H1 (cell line): ENCODE measurements around the gene USP20. TPM values are rescaled to one million over a fixed set of nuclear protein-coding genes. Genes with fewer than 3 reads are reported as not detected.

Experiments used
- CTCF ChIA-PET: fragments of 300-600 bp; sonication (Branson Sonifier 250); formaldehyde crosslinking; loops from one replicate; lab custom pipeline; 2021; ENCODE audit not compliant: partially characterized antibody; lab: Charles Lee
- POLR2A ChIA-PET: fragments of 300-600 bp; sonication (Branson Sonifier 250); formaldehyde crosslinking; loops from one replicate; lab custom pipeline; 2021; ENCODE audit warnings: inconsistent platforms; ENCODE audit not compliant: partially characterized antibody; lab: Charles Lee
- DNase-seq, 2 experiments: peaks; one replicate each; pipeline versions ENCODE4 v3.0.0 to v3.0.0-alpha.2; 2010 to 2022; ENCODE audit warnings: low spot score in 2 of 2, low read depth in 1 of 2, mixed read lengths in 1 of 2
- FAIRE-seq: peaks from 2 replicates; lab custom pipeline; 2011; peaks lifted over from hg19 to GRCh38; lab: Jason Lieb, UNC
- H2AFZ ChIP-seq: 2 replicates; pipeline ENCODE4 v1.8.1; 2012; ENCODE audit warnings: low read length, inconsistent platforms
- H2AK5ac ChIP-seq: 2 replicates; pipeline ENCODE4 v1.6.1; 2013; ENCODE audit warnings: low read depth, low read length
- H2BK120ac ChIP-seq: replicated peaks from 2 replicates; pipeline ENCODE3; 2013; ENCODE audit warnings: low read depth, low read length, inconsistent platforms
- H2BK12ac ChIP-seq: 2 replicates; pipeline ENCODE4 v1.6.1; 2013; ENCODE audit warnings: low read depth, low read length
- H2BK15ac ChIP-seq: 2 replicates; pipeline ENCODE4 v1.6.1; 2013; ENCODE audit warnings: low read length
- H2BK20ac ChIP-seq: 2 replicates; pipeline ENCODE4 v1.6.1; 2013; ENCODE audit warnings: low read length
- H2BK5ac ChIP-seq: 2 replicates; pipeline ENCODE4 v1.6.1; 2013; ENCODE audit warnings: low read depth, low read length
- H3K14ac ChIP-seq: 2 replicates; pipeline ENCODE4 v1.6.1; 2013; ENCODE audit warnings: inconsistent platforms; ENCODE audit not compliant: insufficient read length
- H3K18ac ChIP-seq: 2 replicates; pipeline ENCODE4 v1.6.1; 2013; ENCODE audit warnings: low read length; ENCODE audit errors: extremely low read depth
- H3K23ac ChIP-seq: 2 replicates; pipeline ENCODE4 v1.6.1; 2013; ENCODE audit warnings: inconsistent platforms; ENCODE audit not compliant: insufficient read length
- H3K23me2 ChIP-seq: 2 replicates; pipeline ENCODE4 v1.6.1; 2013; ENCODE audit warnings: low read depth, low read length
- H3K27ac ChIP-seq: 2 replicates; pipeline ENCODE4 v1.6.1; 2011; ENCODE audit warnings: low read depth, low read length, inconsistent platforms
- H3K27me3 ChIP-seq, 4 experiments: replicated peaks in 1 of 4; 1 replicate in 1 of 4; 2 replicates in 3 of 4; pipeline versions ENCODE4 v1.6.1 to v1.8.1; 2011 to 2013; ENCODE audit warnings: low read length in 3 of 4, mild to moderate bottlenecking in 3 of 4, inconsistent platforms in 2 of 4, mixed read lengths in 2 of 4, moderate library complexity in 1 of 4; ENCODE audit not compliant: control insufficient read depth in 3 of 4, insufficient read depth in 3 of 4; ENCODE audit errors: extremely low read depth in 1 of 4
- H3K36me3 ChIP-seq, 4 experiments: 2 replicates each; pipeline versions ENCODE4 v1.6.1 to v1.8.1; 2011 to 2013; ENCODE audit warnings: mild to moderate bottlenecking in 4 of 4, low read length in 3 of 4, moderate library complexity in 2 of 4, control low read depth in 1 of 4, inconsistent platforms in 1 of 4; ENCODE audit not compliant: insufficient read depth in 4 of 4, control insufficient read depth in 2 of 4
- H3K4ac ChIP-seq: replicated peaks from 2 replicates; pipeline ENCODE3; 2013; ENCODE audit warnings: low read length, low read depth, mixed read lengths, inconsistent platforms; ENCODE audit not compliant: insufficient read length
- H3K4me1 ChIP-seq, 4 experiments: replicated peaks in 1 of 4; 1 replicate in 1 of 4; 2 replicates in 3 of 4; pipeline versions ENCODE4 v1.6.1 to v1.8.1; 2011 to 2013; ENCODE audit warnings: low read length in 3 of 4, inconsistent platforms in 2 of 4, mixed read lengths in 1 of 4; ENCODE audit not compliant: insufficient read depth in 4 of 4, control insufficient read depth in 3 of 4
- H3K4me2 ChIP-seq, 2 experiments: 2 replicates each; pipeline versions ENCODE4 v1.6.1 to v1.8.1; 2011 to 2013; ENCODE audit warnings: low read depth in 2 of 2, low read length in 2 of 2, control low read depth in 1 of 2, inconsistent platforms in 1 of 2, mild to moderate bottlenecking in 1 of 2; ENCODE audit not compliant: insufficient read depth in 1 of 2
- H3K4me3 ChIP-seq, 4 experiments: fragments of 200-600, 300-600 bp in 1 of 4; sonication (generic), shearing (Covaris generic), sonication (Bioruptor Twin) in 1 of 4; 2 replicates each; pipeline versions ENCODE4 v1.5.1 to v1.8.1; 2011 to 2016; ENCODE audit warnings: low read length in 4 of 4, low read depth in 3 of 4, control low read depth in 2 of 4, inconsistent platforms in 2 of 4, mild to moderate bottlenecking in 2 of 4, mixed read lengths in 1 of 4, moderate library complexity in 1 of 4; ENCODE audit not compliant: insufficient read depth in 2 of 4; ENCODE audit errors: extremely low read depth in 1 of 4
- H3K56ac ChIP-seq: replicated peaks from 2 replicates; pipeline ENCODE3; 2013; ENCODE audit warnings: low read depth, mild to moderate bottlenecking, mixed read lengths, low read length, inconsistent platforms; ENCODE audit not compliant: insufficient read length
- H3K79me1 ChIP-seq: 2 replicates; pipeline ENCODE4 v1.6.1; 2013; ENCODE audit warnings: low read depth, low read length, control low read depth
- H3K79me2 ChIP-seq, 2 experiments: 2 replicates each; pipeline versions ENCODE4 v1.6.1 to v1.8.1; 2012 to 2013; ENCODE audit warnings: low read length in 2 of 2, mild to moderate bottlenecking in 2 of 2, inconsistent platforms in 1 of 2; ENCODE audit not compliant: insufficient read depth in 2 of 2, control insufficient read depth in 1 of 2
- H3K9ac ChIP-seq, 4 experiments: replicated peaks in 1 of 4; 1 replicate in 1 of 4; 2 replicates in 3 of 4; pipeline versions ENCODE4 v1.6.1 to v1.8.1; 2011 to 2013; ENCODE audit warnings: low read depth in 3 of 4, low read length in 3 of 4, control low read depth in 2 of 4, mild to moderate bottlenecking in 2 of 4, moderate library complexity in 2 of 4, inconsistent platforms in 1 of 4; ENCODE audit errors: extremely low read depth in 1 of 4
- H3K9me3 ChIP-seq, 2 experiments: 2 replicates each; pipeline versions ENCODE4 v1.6.1 to v1.8.1; 2012 to 2013; ENCODE audit warnings: mild to moderate bottlenecking in 2 of 2, moderate library complexity in 2 of 2, control low read depth in 1 of 2, inconsistent platforms in 1 of 2, low read depth in 1 of 2, low read length in 1 of 2, mixed read lengths in 1 of 2; ENCODE audit not compliant: insufficient read depth in 2 of 2
- H4K20me1 ChIP-seq, 2 experiments: replicated peaks in 1 of 2; 2 replicates each; pipeline versions ENCODE3 to v1.8.1; 2011 to 2013; ENCODE audit warnings: inconsistent platforms in 2 of 2, low read length in 2 of 2, mild to moderate bottlenecking in 1 of 2; ENCODE audit not compliant: insufficient read depth in 2 of 2, control insufficient read depth in 1 of 2
- H4K5ac ChIP-seq: 2 replicates; pipeline ENCODE4 v1.6.1; 2013; ENCODE audit warnings: low read length, low read depth, mixed read lengths, inconsistent platforms; ENCODE audit not compliant: insufficient read length
- H4K8ac ChIP-seq: 2 replicates; pipeline ENCODE4 v1.8.0; 2013; ENCODE audit warnings: mild to moderate bottlenecking, moderate library complexity, low read length, inconsistent platforms; ENCODE audit not compliant: insufficient read depth; ENCODE audit errors: extremely low read depth
- H4K91ac ChIP-seq: replicated peaks from 2 replicates; pipeline ENCODE3; 2013; ENCODE audit warnings: low read length, mixed read lengths, inconsistent platforms; ENCODE audit not compliant: insufficient read length
- CEBPB ChIP-seq: IDR thresholded peaks from 2 replicates; pipeline ENCODE4 v1.6.1; 2012; ENCODE audit warnings: low read depth, low read length
- EP300 ChIP-seq, 2 experiments: IDR thresholded peaks; 1 replicate in 1 of 2; 2 replicates in 1 of 2; pipeline ENCODE4 v1.6.1; 2011 to 2012; ENCODE audit warnings: low read depth in 2 of 2, low read length in 2 of 2, mild to moderate bottlenecking in 2 of 2, borderline replicate concordance in 1 of 2, inconsistent platforms in 1 of 2, moderate library complexity in 1 of 2
- GTF2F1 ChIP-seq: IDR thresholded peaks from 2 replicates; pipeline ENCODE4 v1.6.1; 2012; ENCODE audit warnings: low read depth, low read length, improper control_type of control experiment, borderline replicate concordance
- HDAC2 ChIP-seq, 2 experiments: fragments of 300-600 bp in 1 of 2; sonication (generic) in 1 of 2; IDR thresholded peaks; 2 replicates each; pipeline ENCODE4 v1.6.1; 2011 to 2012; ENCODE audit warnings: low read depth in 2 of 2, low read length in 2 of 2, mild to moderate bottlenecking in 2 of 2, moderate library complexity in 2 of 2, borderline replicate concordance in 1 of 2, inconsistent platforms in 1 of 2
- HDAC6 ChIP-seq: IDR thresholded peaks from one replicate; pipeline ENCODE4 v1.7.1; 2012; ENCODE audit warnings: low read depth, mild to moderate bottlenecking, inconsistent platforms, low read length, moderate library complexity
- MAX ChIP-seq: IDR thresholded peaks from 2 replicates; pipeline ENCODE4 v1.6.1; 2012; ENCODE audit warnings: inconsistent platforms
- NRF1 ChIP-seq: IDR thresholded peaks from 2 replicates; pipeline ENCODE4 v1.6.1; 2011; ENCODE audit warnings: mild to moderate bottlenecking, low read depth, low read length, improper control_type of control experiment
- POU5F1 ChIP-seq: IDR thresholded peaks from 2 replicates; pipeline ENCODE4 v1.6.1; 2011; ENCODE audit warnings: low read depth, mild to moderate bottlenecking, low read length, moderate library complexity
- RBBP5 ChIP-seq: IDR thresholded peaks from 2 replicates; pipeline ENCODE4 v1.7.1; 2012; ENCODE audit warnings: low read depth, mild to moderate bottlenecking, inconsistent platforms, low read length, moderate library complexity, borderline replicate concordance
- RNF2 ChIP-seq: fragments of 200-900, 300-1000 bp; sonication (generic); IDR thresholded peaks from 2 replicates; pipeline ENCODE4 v1.7.1; 2016; ENCODE audit warnings: borderline replicate concordance, low read depth, mild to moderate bottlenecking, antibody characterized with exemption, low read length; ENCODE audit not compliant: poor library complexity, severe bottlenecking; ENCODE audit errors: missing control alignments
- SAP30 ChIP-seq: fragments of 300-600 bp; sonication (generic); IDR thresholded peaks from 2 replicates; pipeline ENCODE4 v1.7.1; 2012; ENCODE audit warnings: low read length, moderate library complexity, mild to moderate bottlenecking, inconsistent platforms; ENCODE audit not compliant: insufficient read depth, insufficient replicate concordance
- SIN3A ChIP-seq, 2 experiments: IDR thresholded peaks in 1 of 2; conservative IDR thresholded peaks in 1 of 2; 2 replicates each; pipeline ENCODE4 v1.6.1; 2011 to 2012; ENCODE audit warnings: low read length in 2 of 2, improper control_type of control experiment in 1 of 2, low read depth in 1 of 2, mild to moderate bottlenecking in 1 of 2
- WGBS, 2 experiments: shearing (Covaris generic) in 1 of 2; methylation state at CpG; one replicate each; pipeline versions ENCODE4 v1.1.6 to v1.1.7; 2013 to 2015; ENCODE audit warnings: low lambda C conversion rate in 2 of 2, mixed read lengths in 2 of 2, inconsistent platforms in 1 of 2, low coverage in 1 of 2, missing lambda C conversion rate in 1 of 2; ENCODE audit not compliant: insufficient replicate concordance in 2 of 2, insufficient coverage in 1 of 2, insufficient read length in 1 of 2; ENCODE audit errors: extremely low coverage in 1 of 2, missing lambda C conversion rate in 1 of 2; 5-methylcytosine and 5-hydroxymethylcytosine counted together
- polyA plus RNA-seq, 7 experiments: library from polyadenylated mRNA; depleted of rRNA in 3 of 7; stranded (reverse) in 5 of 7; unstranded in 2 of 7; fragments of >200 nt in 5 of 7; fragments of 200-250 nt in 2 of 7; gene quantifications; 1 replicate in 5 of 7; 2 replicates in 1 of 7; 4 replicates in 1 of 7; pipeline versions ENCODE4 v1.2.1 to v1.2.3, GENCODE V29; 2011 to 2013; ENCODE audit warnings: missing spikeins in 2 of 7, mixed read lengths in 2 of 7
- total RNA-seq: library from RNA; stranded (reverse); fragmentation: NEBNext Ultra II Directional; extraction: Animal tissue kit (Norgen Biotek cat#: 25700); gene quantifications from 2 replicates; pipeline ENCODE4 v1.2.1, GENCODE V29; 2021

The USP20 gene
- total and polyA plus RNA-seq, 2 of the 8 experiments (the other 6 are each of a cell fraction or from before 2014, with no cell fraction given), result 13.4 to 23.0 TPM

DNA sequence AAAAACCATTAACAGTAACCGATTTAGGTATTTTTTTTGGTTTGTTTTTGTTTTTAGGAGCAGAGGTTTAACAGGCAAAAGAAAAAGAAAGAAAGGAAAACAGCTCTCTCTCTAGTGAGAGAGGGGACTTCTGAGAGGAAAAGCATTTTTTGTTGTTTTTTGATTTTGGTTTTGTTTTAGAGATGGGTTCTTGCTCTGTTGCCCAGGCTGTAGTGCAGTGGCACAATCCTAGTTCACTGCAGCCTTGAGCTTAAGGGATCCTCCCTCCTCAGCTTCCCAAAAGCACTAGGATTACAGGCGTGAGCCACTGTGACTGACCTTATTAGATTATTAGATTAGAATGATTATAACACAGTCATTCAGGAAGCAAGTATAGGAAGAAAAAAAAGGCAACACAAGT, 10.1 kb downstream of the USP20 start:
- Histone ChIP-seq H4K5ac (no peak overlapping the region), H3K4ac (no peak overlapping the region), H3K27ac (no peak overlapping the region), H3K23me2 (no peaks in the 10 kb centered on the region), H2BK15ac (no peak overlapping the region), H2AFZ (no peak overlapping the region), H4K20me1 (peaks cover 0 to 2% of the 10 kb centered on the region in 2 experiments), H3K9me3 (no peaks in the 10 kb centered on the region), H2BK5ac (no peak overlapping the region), H2BK12ac (no peak overlapping the region), H3K79me2 (peaks cover 0 to 3% of the 10 kb centered on the region in 2 experiments; a peak in 1 of 4 replicates), H3K36me3 (no peaks in the 10 kb centered on the region), H3K14ac (no peak overlapping the region), H3K18ac (no peak overlapping the region), H2BK20ac (no peak overlapping the region), H3K56ac (no peak overlapping the region), H3K4me1 (peaks cover 0 to 4% (median 1%) of the 10 kb centered on the region in 4 experiments; a peak in 3 of 7 replicates), H3K23ac (no peak overlapping the region), H3K27me3 (no peaks in the 10 kb centered on the region), H2AK5ac (no peak overlapping the region), H2BK120ac (no peak overlapping the region), H3K79me1 (no peaks in the 10 kb centered on the region; the same call in 1 of the 2 replicates), H4K8ac (no peak overlapping the region), H3K4me2 (no peak overlapping the region), H4K91ac (no peak overlapping the region), H3K4me3 (no peak overlapping the region), H3K9ac (no peak overlapping the region)
- 86% methylated on average over 2 of the region's 2 CpGs; no CpG with 5 or more reads in 1 of the 2 experiments for WGBS, 2 experiments
- CTCF ChIA-PET, result interaction anchor here (0.6 to 1.4 kb wide), 3 partner anchors 22 to 124 kb away, joined by 3 to 5 read pairs (median 3); no protein-coding TSS in a partner anchor
- POLR2A ChIA-PET, result interaction anchor here (1.5 to 1.9 kb wide), 2 partner anchors 9 to 42 kb away, joined by 3 to 6 read pairs; no protein-coding TSS in a partner anchor
- FAIRE-seq, result no peak
- no peak for DNase-seq
- TF ChIP-seq EP300 (IDR thresholded peaks at IDR 0.05; ENCODE audit: borderline replicate concordance in 1 of 2, low read depth in 2 of 2, low read length in 2 of 2) (no peak), MAX (no peak), GTF2F1 (no peak), RNF2 (no peak), SIN3A (conservative IDR thresholded peaks at IDR 0.05 in 1 of 2, IDR thresholded peaks at IDR 0.05 in 1 of 2; ENCODE audit: low read depth in 1 of 2, low read length in 2 of 2) (no peak), CEBPB (no peak), RBBP5 (no peak), HDAC2 (IDR thresholded peaks at IDR 0.05; ENCODE audit: borderline replicate concordance in 1 of 2, low read depth in 2 of 2, low read length in 2 of 2) (no peak), POU5F1 (no peak), SAP30 (no peak), HDAC6 (no peak), NRF1 (no peak)
